ENCODE results near the gene SEPTIN3. TPM values are rescaled to one million over a fixed set of nuclear protein-coding genes. Genes with fewer than 3 reads are reported as not detected.

SEPTIN3 gene
- total RNA-seq, 3 donors from 2014 or later = 0.16 to 2.2 (median 1.6) TPM

DNA sequence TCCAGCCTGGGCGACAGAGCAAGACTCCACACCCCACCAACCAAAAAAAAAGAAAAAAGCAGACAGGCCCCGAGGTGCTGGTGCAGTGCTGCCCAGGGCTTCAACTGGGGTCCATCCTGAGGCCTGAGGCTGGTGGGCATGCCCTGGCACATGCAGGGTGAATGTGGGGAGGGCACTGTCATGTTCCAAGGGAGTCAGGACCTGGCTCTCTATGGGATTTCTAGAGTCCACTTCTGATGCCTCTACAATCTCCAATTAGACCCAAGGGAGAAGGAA, 32.4 kb upstream of the SEPTIN3 start:
- Histone ChIP-seq H3K9me3 (no peaks in the 10 kb centered on the region), H3K36me3 (no peaks in the 10 kb centered on the region), H3K4me3 (no peak overlapping the region), H3K27ac (no peak overlapping the region), H3K4me1 (no peaks in the 10 kb centered on the region), H3K27me3 (no peaks in the 10 kb centered on the region)
- TF ChIP-seq POLR2A (IDR thresholded peaks at IDR 0.05) (no peak), POLR2AphosphoS5 (IDR thresholded peaks at IDR 0.05) (no peak)
- TF ChIP-seq, protein P1, sequence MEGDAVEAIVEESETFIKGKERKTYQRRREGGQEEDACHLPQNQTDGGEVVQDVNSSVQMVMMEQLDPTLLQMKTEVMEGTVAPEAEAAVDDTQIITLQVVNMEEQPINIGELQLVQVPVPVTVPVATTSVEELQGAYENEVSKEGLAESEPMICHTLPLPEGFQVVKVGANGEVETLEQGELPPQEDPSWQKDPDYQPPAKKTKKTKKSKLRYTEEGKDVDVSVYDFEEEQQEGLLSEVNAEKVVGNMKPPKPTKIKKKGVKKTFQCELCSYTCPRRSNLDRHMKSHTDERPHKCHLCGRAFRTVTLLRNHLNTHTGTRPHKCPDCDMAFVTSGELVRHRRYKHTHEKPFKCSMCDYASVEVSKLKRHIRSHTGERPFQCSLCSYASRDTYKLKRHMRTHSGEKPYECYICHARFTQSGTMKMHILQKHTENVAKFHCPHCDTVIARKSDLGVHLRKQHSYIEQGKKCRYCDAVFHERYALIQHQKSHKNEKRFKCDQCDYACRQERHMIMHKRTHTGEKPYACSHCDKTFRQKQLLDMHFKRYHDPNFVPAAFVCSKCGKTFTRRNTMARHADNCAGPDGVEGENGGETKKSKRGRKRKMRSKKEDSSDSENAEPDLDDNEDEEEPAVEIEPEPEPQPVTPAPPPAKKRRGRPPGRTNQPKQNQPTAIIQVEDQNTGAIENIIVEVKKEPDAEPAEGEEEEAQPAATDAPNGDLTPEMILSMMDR (IDR thresholded peaks at IDR 0.05) = no peak
- intact Hi-C loops (cut with DNase I; ENCODE audit: low total_unique reads) = no loop called here
- no peak for DNase-seq (ENCODE audit: low spot score in 2 of 2)

DNA sequence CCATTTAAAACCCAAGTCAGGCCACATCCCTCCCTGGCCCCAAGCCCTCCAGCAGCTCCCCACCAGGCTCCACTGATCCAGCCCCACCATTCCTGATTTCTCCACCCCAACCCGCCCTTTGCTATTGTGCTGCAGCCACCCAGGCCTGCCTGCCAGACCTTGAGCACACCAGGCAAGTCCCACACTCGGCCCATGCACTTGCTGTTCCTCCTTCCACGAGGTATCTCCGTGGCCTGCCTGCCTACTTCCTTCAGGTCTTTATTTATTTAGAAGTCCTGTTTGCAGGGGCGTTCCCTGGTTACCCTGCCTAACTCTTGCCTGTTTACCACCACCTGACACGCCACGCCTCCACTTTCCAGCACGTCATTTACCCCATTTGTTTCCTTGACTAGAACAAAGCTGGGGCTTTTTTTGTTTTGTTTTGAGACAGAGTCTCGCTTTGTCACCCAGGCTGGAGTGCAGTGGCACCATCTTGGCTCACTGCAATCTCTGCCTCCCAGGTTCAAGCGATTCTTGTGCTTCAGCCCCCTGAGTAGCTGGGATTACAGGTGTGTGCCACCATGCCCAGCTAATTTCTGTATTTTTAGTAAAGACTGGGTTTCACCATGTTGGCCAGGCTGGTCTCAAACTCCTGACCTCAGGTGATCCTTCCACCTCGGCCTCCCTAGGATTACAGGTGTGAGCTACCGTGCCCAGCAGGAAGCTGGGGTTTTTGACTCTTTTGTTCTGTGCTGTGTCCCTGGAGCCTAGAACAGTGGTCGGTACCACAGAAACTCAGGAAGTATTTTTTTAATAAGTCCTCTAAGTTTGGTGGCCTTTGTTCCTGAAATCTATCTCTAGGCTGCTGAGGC, 29.0 kb upstream of the SEPTIN3 start:
- TF ChIP-seq POLR2A (IDR thresholded peaks at IDR 0.05) (no peak), POLR2AphosphoS5 (IDR thresholded peaks at IDR 0.05) (peak in 1 of 3 donors; percentile 41)
- TF ChIP-seq, protein P1 (IDR thresholded peaks at IDR 0.05) = no peak
- no peaks in the 10 kb centered on the region for H3K4me1 ChIP-seq
- no peaks in the 10 kb centered on the region for H3K36me3 ChIP-seq
- no peaks in the 10 kb centered on the region for H3K9me3 ChIP-seq
- DNase-seq (ENCODE audit: low spot score in 2 of 2) = peak; percentile 67 to 80
- H3K4me3 ChIP-seq = no peak overlapping the region
- H3K27me3 ChIP-seq = no peaks in the 10 kb centered on the region
- intact Hi-C loops (cut with DNase I; ENCODE audit: low total_unique reads) = no loop called here
- H3K27ac ChIP-seq = peak overlapping the region; percentile 71 to 75

DNA sequence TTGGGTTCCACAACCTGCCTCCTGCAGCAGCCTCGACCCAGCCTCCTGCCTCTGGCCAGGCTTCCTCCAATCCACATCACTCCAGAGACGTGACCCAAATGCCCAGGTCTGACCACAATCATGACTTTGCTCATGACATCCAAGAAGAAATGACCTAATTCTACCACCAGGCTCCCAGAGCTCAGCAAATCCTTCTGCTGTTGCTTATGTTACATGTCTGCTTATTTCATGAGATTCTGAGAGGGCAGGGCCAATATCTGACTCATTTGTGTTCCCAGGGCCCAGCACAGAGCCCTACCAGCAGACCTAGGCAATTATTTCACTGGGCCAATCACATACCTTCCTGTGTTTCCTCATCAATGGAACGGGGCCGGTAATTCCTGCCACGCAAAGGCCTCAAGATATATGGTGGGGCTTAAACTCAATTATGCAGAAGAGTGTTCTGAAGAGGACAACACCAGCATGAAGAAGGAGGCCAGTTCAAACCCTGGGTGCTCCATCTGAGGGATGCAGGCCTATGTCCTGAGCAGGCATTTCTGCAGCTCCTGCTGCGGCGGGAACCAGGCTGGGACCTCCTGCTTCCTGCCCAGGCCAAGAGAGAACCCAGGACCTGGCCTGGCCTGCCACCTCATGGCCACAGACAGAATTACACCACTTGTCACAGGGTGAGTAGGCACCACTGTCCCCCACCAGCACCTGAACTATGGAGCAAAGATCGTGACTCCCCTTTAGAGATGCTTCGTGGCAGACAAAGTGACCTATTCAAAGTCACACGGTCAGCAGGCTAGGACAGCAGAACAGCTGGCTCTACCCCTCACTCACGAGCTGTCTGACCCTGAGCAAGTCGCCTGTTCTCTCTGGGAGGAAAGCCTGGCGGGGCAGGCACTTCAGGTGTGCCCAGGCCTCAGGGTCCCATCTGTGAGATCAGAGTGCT, 28.1 kb upstream of the SEPTIN3 start:
- TF ChIP-seq, protein P1 (IDR thresholded peaks at IDR 0.05) = peak; percentile 90 to 97 (median 95)
- TF ChIP-seq POLR2AphosphoS5 (IDR thresholded peaks at IDR 0.05) (peak in 1 of 3 donors; percentile 23), POLR2A (IDR thresholded peaks at IDR 0.05) (no peak)
- intact Hi-C loops (cut with DNase I; ENCODE audit: low total_unique reads) = no loop called here
- H3K27me3 ChIP-seq = no peaks in the 10 kb centered on the region
- DNase-seq (ENCODE audit: low spot score in 2 of 2) = peak; percentile 80 to 85
- H3K9me3 ChIP-seq = no peaks in the 10 kb centered on the region
- H3K4me1 ChIP-seq = no peaks in the 10 kb centered on the region
- H3K27ac ChIP-seq = peak overlapping the region; percentile 71 to 75
- H3K36me3 ChIP-seq = no peaks in the 10 kb centered on the region
- no peak overlapping the region for H3K4me3 ChIP-seq

DNA sequence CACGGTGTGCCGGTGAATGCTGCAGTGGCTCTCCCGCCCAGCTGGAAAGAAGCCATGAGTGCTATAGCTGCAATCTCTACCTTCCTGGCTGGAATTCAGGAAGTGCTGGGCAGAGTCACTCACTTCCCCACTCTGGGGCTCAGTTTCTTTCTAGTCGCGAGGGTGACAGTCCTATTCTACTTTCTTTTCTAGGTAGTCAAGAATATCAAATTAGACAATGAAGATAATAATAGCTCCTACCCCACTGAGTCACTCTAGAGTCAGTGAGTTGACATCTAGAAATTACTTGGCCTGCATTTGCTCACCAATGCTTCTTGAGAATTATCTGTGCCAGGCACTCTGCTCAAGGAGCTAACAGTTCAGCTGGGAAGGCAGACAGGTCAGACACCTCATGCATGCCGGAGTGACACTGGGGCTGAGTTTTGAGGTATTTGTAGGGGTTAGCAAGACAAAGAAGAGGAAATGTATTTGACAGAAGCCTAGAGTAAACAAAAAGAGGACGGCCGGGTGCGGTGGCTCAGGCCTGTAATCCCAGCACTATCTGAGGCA, 25.5 kb upstream of the SEPTIN3 start:
- TF ChIP-seq, protein P1 (IDR thresholded peaks at IDR 0.05) = no peak
- TF ChIP-seq POLR2AphosphoS5 (IDR thresholded peaks at IDR 0.05) = no peak
- TF ChIP-seq POLR2A (IDR thresholded peaks at IDR 0.05) = no peak
- intact Hi-C loops (cut with DNase I; ENCODE audit: low total_unique reads) = no loop called here
- DNase-seq (ENCODE audit: low spot score in 2 of 2) = no peak
- Histone ChIP-seq H3K9me3 (no peaks in the 10 kb centered on the region), H3K4me1 (no peaks in the 10 kb centered on the region), H3K4me3 (no peak overlapping the region), H3K27me3 (no peaks in the 10 kb centered on the region), H3K36me3 (no peaks in the 10 kb centered on the region), H3K27ac (no peak overlapping the region)
